HG03342 (cell line): Measurements from ENCODE around the gene MIB2.

Experiments used
- ATAC-seq: cut with Tn5 transposase; IDR thresholded peaks from one replicate; pipeline ENCODE4 v1.9.1; 2021; ENCODE audit warnings: mild to moderate bottlenecking, moderate library complexity; ENCODE audit not compliant: unreplicated experiment

Gene MIB2

DNA sequence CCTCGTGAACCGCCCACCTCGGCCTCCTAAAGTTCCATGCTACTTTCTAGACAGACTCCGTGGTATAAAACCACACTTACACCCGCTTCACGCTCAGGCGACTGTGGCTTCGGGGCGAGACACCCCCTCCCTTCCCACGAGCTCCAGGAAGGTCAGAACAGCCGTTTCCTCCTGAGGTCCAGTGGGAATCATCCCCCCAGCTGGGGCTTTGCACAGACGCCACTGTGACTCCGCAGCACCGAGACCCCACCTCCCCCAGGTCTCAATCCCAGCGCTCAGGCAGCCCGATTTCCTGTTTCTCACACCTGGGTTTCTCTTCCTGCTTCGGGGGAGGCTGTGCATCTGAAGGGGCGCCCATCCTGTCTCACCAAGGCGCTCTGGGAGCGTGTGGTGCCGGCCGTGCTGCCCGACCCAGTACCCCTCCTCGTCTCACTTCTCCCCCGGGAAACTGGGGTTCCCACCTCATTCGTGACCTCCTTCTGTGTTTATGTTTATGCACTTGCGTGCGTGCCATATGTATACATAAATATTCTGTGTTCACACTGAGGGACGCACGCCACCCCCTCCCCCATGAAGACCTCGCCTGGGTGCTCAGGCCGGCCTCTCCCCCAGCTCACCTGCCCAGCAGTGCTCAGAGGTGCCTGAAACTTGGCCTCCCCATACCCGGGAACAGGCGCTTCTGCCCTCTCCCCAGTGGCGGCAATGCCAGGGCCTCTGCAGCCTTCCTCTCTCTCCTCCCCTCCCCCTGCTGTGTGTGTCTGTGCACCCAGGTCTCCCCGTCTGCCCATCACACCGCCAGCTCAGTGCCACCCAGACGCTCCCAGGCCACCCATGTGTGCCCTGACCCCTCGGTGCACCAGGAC, 62.6 kb downstream of the MIB2 start:
- ATAC-seq = peak; percentile 66

DNA sequence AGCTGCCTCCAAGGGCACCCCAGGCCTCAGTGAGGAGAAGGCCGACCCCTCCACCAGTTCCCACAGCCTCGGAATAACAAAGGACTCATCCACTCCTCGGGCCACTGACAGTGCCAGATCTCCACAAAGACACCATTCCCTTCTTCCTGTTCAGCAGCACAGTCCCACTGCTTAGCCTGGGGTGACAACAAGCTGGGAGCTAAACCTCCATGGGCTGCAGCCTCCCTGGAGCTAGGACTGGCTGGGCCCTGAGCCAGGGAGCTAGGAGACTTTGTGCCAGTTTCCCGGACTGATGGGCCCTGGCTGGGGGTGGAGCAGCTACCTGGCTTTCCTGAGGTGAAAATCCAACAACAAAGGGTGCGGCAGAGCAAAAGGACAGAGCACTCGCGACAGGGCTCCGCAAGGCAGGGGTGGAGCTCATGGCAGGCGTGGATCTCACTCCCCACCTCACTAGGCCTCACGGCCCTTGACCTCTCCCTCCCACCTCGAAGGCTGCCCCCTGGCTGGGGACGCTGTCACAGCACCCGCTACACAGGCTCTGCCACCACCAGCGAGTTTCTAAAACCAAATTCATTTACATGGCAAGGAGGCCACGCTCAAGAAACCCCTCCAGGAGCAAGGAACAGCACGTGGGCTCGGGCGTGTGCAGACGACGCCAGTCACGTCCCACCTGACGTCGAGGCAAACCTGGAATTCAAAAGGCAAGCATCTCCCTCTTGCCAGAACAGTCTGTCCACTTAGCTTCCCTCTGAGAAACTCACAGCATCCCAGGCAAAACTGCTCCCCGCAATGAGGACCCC, 63.5 kb downstream of the MIB2 start:
- ATAC-seq = no peak
